HepG2 (cell line): Measurements from ENCODE around the gene ZNF629. TPM values are rescaled to one million over a fixed set of nuclear protein-coding genes. Genes with fewer than 3 reads are reported as not detected.

Experiments used
- ELF4 ChIP-seq: sonication (generic); formaldehyde crosslinking; IDR thresholded peaks from 2 replicates; pipeline ENCODE4 v1.5.0; 2020; ENCODE audit warnings: missing genetic modification reagents, mild to moderate bottlenecking, moderate library complexity, borderline replicate concordance
- ETV5 ChIP-seq: IDR thresholded peaks from 2 replicates; pipeline ENCODE4 v1.6.1; 2018; ENCODE audit warnings: missing biosample characterization, missing genetic modification reagents, inconsistent platforms, borderline replicate concordance
- FOSL1 ChIP-seq: sonication (generic); formaldehyde crosslinking; IDR thresholded peaks from 2 replicates; pipeline ENCODE4 v1.9.0; 2021; ENCODE audit warnings: missing genetic modification reagents, borderline replicate concordance
- FOXK1 ChIP-seq: sonication (generic); formaldehyde crosslinking; IDR thresholded peaks from 2 replicates; pipeline ENCODE4 v1.4.0; 2020; ENCODE audit warnings: low read depth, missing genetic modification reagents, borderline replicate concordance
- HMG20A ChIP-seq: IDR thresholded peaks from 2 replicates; pipeline ENCODE4 v1.6.1; 2016; ENCODE audit warnings: borderline replicate concordance
- KDM6A ChIP-seq: IDR thresholded peaks from 2 replicates; pipeline ENCODE4 v1.6.1; 2016; ENCODE audit warnings: low read depth
- KMT2B ChIP-seq: IDR thresholded peaks from 2 replicates; pipeline ENCODE4 v1.6.1; 2016; ENCODE audit warnings: missing genetic modification reagents, missing compliant biosample characterization
- MAFK ChIP-seq, 2 experiments: IDR thresholded peaks in 1 of 2; conservative IDR thresholded peaks in 1 of 2; 2 replicates each; pipeline ENCODE4 v1.6.1; 2011; ENCODE audit warnings: improper control_type of control experiment in 2 of 2, low read length in 2 of 2
- MEIS2 ChIP-seq: sonication (generic); formaldehyde crosslinking; IDR thresholded peaks from 2 replicates; pipeline ENCODE4 v1.9.0; 2021; ENCODE audit warnings: mild to moderate bottlenecking, missing genetic modification reagents
- MTA1 ChIP-seq: sonication (generic); formaldehyde crosslinking; IDR thresholded peaks from 2 replicates; pipeline ENCODE4 v1.4.0; 2020; ENCODE audit warnings: missing genetic modification reagents, mild to moderate bottlenecking, borderline replicate concordance
- SALL1 ChIP-seq: sonication (generic); formaldehyde crosslinking; IDR thresholded peaks from 2 replicates; pipeline ENCODE4 v1.8.0; 2022; ENCODE audit warnings: mild to moderate bottlenecking, missing genetic modification reagents
- SRY ChIP-seq: sonication (generic); formaldehyde crosslinking; IDR thresholded peaks from 2 replicates; pipeline ENCODE4 v1.8.0; 2022; ENCODE audit warnings: mild to moderate bottlenecking, missing genetic modification reagents
- SUZ12 ChIP-seq: fragments of 150-350 bp; IDR thresholded peaks from 2 replicates; pipeline ENCODE4 v1.6.1; 2014; ENCODE audit warnings: low read depth, low read length
- TGIF2 ChIP-seq: IDR thresholded peaks from 2 replicates; pipeline ENCODE4 v1.6.1; 2016; ENCODE audit warnings: control low read depth, missing compliant biosample characterization
- U2AF1 ChIP-seq: fragments of 200-400 bp; formaldehyde crosslinking; optimal IDR thresholded peaks from 2 replicates; pipeline ENCODE3; 2017; ENCODE audit warnings: mild to moderate bottlenecking, low read depth, low read length
- ZNF30 ChIP-seq: sonication (generic); formaldehyde crosslinking; IDR thresholded peaks from 2 replicates; pipeline ENCODE4 v1.5.0; 2020; ENCODE audit warnings: mild to moderate bottlenecking, missing genetic modification reagents
- ZNF501 ChIP-seq: sonication (generic); formaldehyde crosslinking; IDR thresholded peaks from 2 replicates; pipeline ENCODE4 v1.5.1; 2020; ENCODE audit warnings: mild to moderate bottlenecking, moderate library complexity, missing genetic modification reagents
- ZNF563 ChIP-seq: sonication (generic); formaldehyde crosslinking; IDR thresholded peaks from 2 replicates; pipeline ENCODE4 v1.8.0; 2022; ENCODE audit warnings: mild to moderate bottlenecking, moderate library complexity, missing genetic modification reagents
- ZNF724P ChIP-seq: sonication (generic); formaldehyde crosslinking; IDR thresholded peaks from 2 replicates; pipeline ENCODE4 v1.8.0; 2022; ENCODE audit warnings: missing genetic modification reagents, borderline replicate concordance
- ZNF75D ChIP-seq: sonication (generic); formaldehyde crosslinking; IDR thresholded peaks from 2 replicates; pipeline ENCODE4 v1.8.1; 2023; ENCODE audit warnings: missing genetic modification reagents, mild to moderate bottlenecking, borderline replicate concordance
- ZSCAN22 ChIP-seq: sonication (generic); formaldehyde crosslinking; IDR thresholded peaks from 2 replicates; pipeline ENCODE4 v1.4.0; 2020; ENCODE audit warnings: mild to moderate bottlenecking, missing genetic modification reagents
- polyA plus RNA-seq, 8 experiments: library from polyadenylated mRNA; depleted of rRNA in 3 of 8; stranded (reverse) in 7 of 8; unstranded in 1 of 8; fragments of >200 nt; fragmentation: Illumina TruSeq in 4 of 8; extraction: Trizol in 4 of 8; gene quantifications; 2 replicates each; pipeline versions ENCODE4 v1.2.1 to v1.2.3, GENCODE V29; 2011 to 2016; ENCODE audit warnings: low read depth in 4 of 8, missing spikeins in 1 of 8, mixed read lengths in 1 of 8; ENCODE audit not compliant: insufficient read depth in 1 of 8
- total RNA-seq, 5 experiments: library from RNA; depleted of rRNA; stranded (reverse); fragments of >200 nt; fragmentation: Illumina TruSeq; extraction: Trizol; gene quantifications; 2 replicates each; pipeline ENCODE4 v1.2.3, GENCODE V29; 2016; ENCODE audit warnings: low read depth in 1 of 5
- TF ChIP-seq, protein P1 (sequence below): sonication (generic); formaldehyde crosslinking; conservative IDR thresholded peaks from 2 replicates; pipeline ENCODE4 v1.4.0; 2020; ENCODE audit warnings: missing genetic modification reagents
- TF ChIP-seq, protein P2 (sequence below): sonication (generic); formaldehyde crosslinking; IDR thresholded peaks from 2 replicates; pipeline ENCODE4 v1.4.0; 2020; ENCODE audit warnings: missing genetic modification reagents

The ZNF629 gene
- total and polyA plus RNA-seq, 2 of the 13 experiments (the other 11 are each of a cell fraction or from before 2014, with no cell fraction given) = 6.1 to 16.5 TPM

GRCh38 chr16:30786936-30787612, at the start of gene ZNF629 (continued):
- TF ChIP-seq, protein P1, sequence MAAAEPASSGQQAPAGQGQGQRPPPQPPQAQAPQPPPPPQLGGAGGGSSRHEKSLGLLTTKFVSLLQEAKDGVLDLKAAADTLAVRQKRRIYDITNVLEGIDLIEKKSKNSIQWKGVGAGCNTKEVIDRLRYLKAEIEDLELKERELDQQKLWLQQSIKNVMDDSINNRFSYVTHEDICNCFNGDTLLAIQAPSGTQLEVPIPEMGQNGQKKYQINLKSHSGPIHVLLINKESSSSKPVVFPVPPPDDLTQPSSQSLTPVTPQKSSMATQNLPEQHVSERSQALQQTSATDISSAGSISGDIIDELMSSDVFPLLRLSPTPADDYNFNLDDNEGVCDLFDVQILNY = 0 out of 2 replicates have a peak, but pooled peaks have one; percentile 38
- TF ChIP-seq ZNF501 (CRISPR knock-in tag) (peak; percentile 65; the same call in 1 of the 2 replicates), KMT2B (peak; percentile 77), HMG20A (peak; percentile 43; the same call in 1 of the 2 replicates), SRY (CRISPR knock-in tag) (peak; percentile 88; the same call in 1 of the 2 replicates), FOXK1 (CRISPR knock-in tag) (0 out of 2 replicates have a peak, but pooled peaks have one; percentile 43), ZNF563 (CRISPR knock-in tag) (peak; percentile 81), TGIF2 (CRISPR knock-in tag) (peak; percentile 71; the same call in 1 of the 2 replicates), ELF4 (CRISPR knock-in tag) (peak; percentile 96), MEIS2 (CRISPR knock-in tag) (peak; percentile 48; the same call in 1 of the 2 replicates), SUZ12 (no peak), KDM6A (CRISPR knock-in tag) (no peak), ZNF30 (CRISPR knock-in tag) (peak; percentile 95; the same call in 1 of the 2 replicates), ETV5 (peak; percentile 89), MTA1 (CRISPR knock-in tag) (peak; percentile 84; the same call in 1 of the 2 replicates), ZSCAN22 (CRISPR knock-in tag) (no peak), ZNF75D (CRISPR knock-in tag) (peak; percentile 51; the same call in 1 of the 2 replicates), FOSL1 (CRISPR knock-in tag) (no peak), SALL1 (CRISPR knock-in tag) (peak; percentile 80), ZNF724P (CRISPR knock-in tag) (0 out of 2 replicates have a peak, but pooled peaks have one; percentile 71), MAFK (conservative IDR thresholded peaks at IDR 0.05 in 1 of 2, IDR thresholded peaks at IDR 0.05 in 1 of 2; ENCODE audit: low read length in 2 of 2) (no peak), U2AF1 (peak; percentile 99)
- TF ChIP-seq, protein P2, sequence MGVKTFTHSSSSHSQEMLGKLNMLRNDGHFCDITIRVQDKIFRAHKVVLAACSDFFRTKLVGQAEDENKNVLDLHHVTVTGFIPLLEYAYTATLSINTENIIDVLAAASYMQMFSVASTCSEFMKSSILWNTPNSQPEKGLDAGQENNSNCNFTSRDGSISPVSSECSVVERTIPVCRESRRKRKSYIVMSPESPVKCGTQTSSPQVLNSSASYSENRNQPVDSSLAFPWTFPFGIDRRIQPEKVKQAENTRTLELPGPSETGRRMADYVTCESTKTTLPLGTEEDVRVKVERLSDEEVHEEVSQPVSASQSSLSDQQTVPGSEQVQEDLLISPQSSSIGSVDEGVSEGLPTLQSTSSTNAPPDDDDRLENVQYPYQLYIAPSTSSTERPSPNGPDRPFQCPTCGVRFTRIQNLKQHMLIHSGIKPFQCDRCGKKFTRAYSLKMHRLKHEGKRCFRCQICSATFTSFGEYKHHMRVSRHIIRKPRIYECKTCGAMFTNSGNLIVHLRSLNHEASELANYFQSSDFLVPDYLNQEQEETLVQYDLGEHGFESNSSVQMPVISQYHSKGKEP = no peak
